NCI-H748 (cell line): ENCODE results near the gene KLK4.
"Not testable (repeated sequence)": the region's sequence is repeated elsewhere in the genome, so short reads cannot be mapped to it uniquely, and the experiment has no call there.

ENCODE experiments used
- DNase-seq: peaks from one replicate; lab custom pipeline; 2025; ENCODE audit not compliant: unreplicated experiment; lab: John Stamatoyannopoulos, UW

Gene KLK4

GRCh38 chr19:50916069-50916468 is 4.9 kb upstream of the KLK4 start:
- DNase-seq, result no peak

DNA sequence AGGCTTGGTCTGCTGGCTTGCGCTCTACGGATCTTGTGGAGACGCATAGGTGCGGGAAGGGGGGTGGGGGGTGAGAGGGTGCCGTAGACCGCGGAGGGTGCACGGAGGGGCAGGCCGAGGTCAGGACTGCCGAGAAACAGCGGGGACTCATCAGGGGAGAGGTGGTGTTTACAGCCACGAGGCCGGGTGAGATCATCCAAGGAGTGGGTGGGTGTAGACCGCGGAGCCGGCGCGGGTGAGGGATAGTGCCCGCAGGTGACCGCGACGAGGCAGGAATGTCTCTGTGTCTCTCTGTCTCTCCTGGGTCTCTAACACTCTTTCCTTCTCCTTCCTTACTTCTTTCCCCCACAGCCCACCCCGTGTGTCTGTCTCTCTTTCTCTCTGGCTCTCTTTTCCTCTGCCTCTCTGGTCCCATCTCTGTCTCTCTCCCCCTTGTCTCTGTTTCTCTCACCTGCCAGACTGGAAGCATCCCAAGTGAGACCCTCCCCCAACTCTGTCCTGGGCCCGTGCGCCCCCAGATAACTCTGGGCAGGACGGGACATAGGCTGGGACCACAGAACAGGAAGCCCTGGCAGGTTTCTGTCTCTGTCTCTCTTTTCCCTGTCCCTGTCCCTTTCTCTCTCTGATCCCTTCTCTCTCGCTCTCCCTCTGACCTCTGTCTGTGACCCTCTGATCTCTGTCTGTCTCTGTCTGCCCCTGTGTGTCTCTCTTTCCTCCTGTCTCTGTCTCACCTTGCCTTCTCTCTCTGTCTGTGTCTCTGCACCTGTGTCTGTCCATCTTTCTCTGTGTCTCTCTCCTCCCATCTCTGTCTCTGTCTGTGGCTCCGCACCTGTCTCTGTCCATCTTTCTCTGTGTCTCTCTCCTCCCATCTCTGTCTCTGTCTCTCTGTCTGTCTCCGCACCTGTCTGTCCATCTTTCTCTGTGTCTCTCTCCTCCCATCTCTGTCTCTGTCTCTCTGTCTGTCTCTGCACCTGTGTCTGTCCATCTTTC is 1.8 kb upstream of the KLK4 start:
- no peak for DNase-seq

DNA sequence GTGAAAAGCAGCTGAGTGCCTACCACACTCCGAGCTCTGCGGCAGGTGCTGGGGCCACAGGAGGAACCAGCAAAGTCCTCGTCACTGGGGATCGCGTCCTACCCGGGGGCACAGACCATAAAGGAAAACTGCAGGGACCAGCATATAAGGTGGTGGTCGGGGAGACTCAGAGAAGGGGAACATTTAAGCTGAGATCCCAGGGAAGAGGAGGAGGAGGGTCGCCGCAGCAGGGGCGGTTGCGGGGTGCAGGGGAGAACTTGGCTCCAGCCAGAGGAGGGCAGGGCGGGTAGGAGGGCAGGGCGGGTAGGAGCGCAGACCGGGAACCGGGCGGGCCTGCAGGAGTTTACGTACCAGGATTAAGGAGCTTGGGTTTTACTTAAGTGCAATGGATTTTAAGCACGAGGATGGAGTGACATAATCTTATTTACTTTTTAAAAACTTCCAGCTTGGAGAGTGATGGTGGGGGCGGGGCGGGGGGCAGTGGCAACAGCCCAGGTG is 956 bp upstream of the KLK4 start:
- DNase-seq, result no peak

GRCh38 chr19:50910722-50911121 is 473 bp downstream of the KLK4 start:
- no peak for DNase-seq

DNA sequence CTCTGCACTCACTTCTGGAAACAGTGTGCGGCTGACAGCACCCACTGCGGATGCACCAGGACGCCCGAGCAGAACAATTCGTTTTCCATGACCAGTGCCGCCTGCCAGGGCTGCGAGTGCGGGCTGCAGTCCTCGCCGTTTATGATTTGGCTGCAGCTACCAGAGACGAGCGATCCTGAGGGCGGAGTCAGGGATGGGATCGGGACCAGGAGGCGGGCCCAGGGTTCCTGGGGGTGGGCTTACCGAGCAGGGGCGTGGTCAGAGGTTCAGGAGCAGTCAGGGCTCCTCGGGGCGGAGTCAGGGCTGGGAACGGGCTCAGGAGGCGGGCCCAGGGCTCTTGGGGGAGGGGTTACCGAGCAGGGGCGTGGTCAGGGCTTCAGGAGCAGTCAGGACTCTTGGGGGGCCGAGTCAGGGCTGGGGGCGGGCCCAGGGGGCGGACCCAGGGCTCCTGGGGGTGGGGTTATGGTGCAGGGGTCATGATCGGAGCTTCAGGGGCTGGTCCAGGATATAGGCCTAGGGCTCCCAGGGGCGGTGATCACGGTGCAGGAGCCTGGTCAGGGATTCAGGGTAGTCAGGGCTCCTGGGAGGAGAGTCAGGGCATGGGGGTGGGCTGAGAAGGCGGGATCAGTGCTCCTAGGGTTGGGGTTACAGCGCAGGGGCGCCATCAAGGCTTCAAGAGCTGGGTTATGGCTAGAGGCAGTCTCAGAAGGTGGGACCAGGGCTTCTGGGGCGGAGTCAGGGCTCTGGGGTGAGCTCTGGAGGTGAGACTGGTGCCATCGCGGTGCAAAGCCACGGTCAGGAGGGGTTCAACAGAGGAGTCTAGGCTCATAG is 1.7 kb downstream of the KLK4 start:
- peak; percentile 69 for DNase-seq

- DNase-seq, result no peak
Measured at GRCh38 chr19:50908336-50908735, 2.9 kb downstream of the KLK4 start.

- DNase-seq, result peak; percentile 63
Measured at GRCh38 chr19:50906217-50906616, 5.0 kb downstream of the KLK4 start.

DNA sequence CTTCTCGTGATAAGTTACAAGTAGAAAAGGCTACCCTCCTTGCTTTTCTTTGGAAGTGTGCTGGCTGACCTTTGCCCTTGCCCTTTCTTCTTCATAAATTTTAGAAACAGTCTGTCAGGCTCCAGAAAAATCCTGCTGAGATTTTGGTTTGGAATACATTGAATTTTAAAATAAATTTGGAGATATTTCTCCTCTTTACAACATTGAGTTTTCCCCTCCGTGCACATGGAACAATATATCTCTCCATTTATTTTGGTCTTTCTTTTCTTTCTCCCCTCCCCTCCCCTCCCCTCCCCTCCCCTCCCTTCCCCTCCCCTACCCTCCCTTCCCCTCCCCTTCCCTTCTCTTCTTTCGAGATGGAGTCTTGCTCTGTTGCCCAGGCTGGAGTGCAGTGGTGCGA is 8.6 kb downstream of the KLK4 start:
- DNase-seq, result no peak

GRCh38 chr19:50899569-50899968 is 11.6 kb downstream of the KLK4 start:
- no peak for DNase-seq

- DNase-seq, result no peak
Measured at GRCh38 chr19:50898018-50898417, 13.2 kb downstream of the KLK4 start.

- no peak for DNase-seq
Measured at GRCh38 chr19:50897612-50898011, 13.6 kb downstream of the KLK4 start.

GRCh38 chr19:50897191-50897607 is 14.0 kb downstream of the KLK4 start:
- no peak for DNase-seq

- DNase-seq, result peak; percentile 36
Measured at GRCh38 chr19:50896591-50897190, 14.5 kb downstream of the KLK4 start.

DNA sequence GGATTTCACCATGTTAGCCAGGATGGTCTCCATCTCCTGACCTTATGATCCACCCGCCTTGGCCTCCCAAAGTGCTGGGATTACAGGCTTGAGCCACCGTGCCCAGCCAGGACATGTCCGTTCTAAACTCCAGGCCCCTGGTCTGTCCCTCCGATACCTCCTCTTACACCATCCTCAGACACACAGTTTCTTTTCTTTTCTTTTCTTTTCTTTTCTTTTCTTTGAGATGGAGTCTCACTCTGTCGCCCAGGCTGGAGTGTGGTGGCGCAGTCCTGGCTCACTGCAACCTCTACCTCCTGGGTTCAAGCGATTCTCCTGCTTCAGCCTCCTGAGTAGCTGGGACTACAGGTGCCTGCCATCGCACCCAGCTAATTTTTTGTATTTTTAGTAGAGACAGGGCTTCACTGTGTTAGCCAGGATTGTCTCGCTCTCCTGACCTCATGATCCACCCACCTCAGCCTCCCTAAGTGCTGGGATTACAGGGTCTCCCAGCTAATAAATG is 15.1 kb downstream of the KLK4 start:
- DNase-seq, result not testable (repeated sequence)

DNA sequence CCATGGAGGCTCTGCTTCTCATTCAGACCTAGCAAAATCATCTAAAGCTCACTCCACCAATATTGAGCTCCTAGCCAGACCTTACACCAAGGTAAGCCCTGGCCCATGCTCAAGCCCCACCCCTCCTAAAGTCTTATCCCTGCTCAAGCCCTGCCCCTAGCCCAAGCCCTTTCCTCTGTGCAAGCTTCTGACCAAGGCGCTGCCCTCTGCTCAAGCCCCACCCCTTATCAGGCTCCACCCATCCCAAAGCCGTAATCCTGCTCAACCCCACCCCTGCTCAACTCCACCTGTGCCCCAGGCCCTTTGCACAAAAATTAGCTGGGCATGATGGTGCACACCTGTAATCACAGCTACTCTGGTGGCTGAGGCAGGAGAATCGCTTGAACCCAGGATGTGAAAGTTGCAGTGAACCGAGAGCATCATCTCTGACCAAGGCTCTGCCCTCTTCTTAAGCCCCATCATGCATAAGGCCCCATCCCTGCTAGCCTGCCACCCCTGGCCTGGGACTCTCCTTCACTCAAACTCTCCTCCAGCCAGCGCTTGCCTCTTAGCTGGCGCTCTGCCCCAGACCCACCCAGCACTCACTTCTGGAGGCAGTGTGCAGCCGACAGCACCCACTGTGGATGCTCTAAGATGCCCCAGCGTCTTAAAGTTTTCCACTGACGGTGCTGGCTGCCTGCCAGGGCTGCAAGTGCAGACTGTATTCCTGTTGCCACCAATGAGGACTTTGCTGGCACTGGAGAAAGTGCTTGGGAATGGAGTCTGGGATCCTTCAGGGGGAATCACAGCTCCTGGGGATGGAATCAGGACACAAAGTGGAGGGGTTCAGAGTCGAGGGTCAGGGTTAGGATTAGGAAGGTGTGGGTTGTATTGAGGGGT is 16.5 kb downstream of the KLK4 start:
- DNase-seq, result no peak

DNA sequence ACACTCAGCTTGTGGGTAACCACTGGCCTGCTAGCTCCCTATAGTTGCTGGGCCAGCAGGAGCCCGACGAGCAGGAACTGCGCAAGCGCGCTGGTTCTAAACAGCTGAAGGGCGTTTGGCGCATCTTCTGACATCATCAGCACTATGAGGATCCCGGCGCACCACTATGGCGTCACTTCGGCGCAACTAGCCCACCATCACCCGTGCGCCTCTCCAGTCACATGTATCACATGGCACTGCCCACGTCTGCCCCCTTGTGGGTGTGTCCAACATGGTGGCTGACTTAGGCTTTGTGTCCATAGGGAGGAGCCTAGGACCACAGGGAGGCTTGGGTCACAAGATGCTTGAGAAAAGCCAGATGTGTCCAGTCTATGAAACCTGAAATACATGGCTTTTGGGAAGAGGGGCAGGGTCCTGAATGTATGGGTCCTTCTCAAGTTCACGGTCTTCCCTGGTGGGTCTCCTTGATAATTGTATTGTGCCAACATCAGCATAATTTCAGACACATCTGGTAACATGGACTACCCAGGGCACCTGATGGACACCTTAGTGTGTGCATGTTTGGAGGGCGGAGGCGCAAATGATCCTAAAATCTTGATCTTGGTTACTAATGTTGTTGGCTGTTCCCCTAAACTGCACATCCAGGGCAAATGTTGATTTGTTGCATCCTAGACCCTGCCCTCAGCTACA is 18.0 kb downstream of the KLK4 start:
- peak; percentile 61 for DNase-seq

GRCh38 chr19:50891253-50891625 is 20.0 kb downstream of the KLK4 start:
- no peak for DNase-seq

DNA sequence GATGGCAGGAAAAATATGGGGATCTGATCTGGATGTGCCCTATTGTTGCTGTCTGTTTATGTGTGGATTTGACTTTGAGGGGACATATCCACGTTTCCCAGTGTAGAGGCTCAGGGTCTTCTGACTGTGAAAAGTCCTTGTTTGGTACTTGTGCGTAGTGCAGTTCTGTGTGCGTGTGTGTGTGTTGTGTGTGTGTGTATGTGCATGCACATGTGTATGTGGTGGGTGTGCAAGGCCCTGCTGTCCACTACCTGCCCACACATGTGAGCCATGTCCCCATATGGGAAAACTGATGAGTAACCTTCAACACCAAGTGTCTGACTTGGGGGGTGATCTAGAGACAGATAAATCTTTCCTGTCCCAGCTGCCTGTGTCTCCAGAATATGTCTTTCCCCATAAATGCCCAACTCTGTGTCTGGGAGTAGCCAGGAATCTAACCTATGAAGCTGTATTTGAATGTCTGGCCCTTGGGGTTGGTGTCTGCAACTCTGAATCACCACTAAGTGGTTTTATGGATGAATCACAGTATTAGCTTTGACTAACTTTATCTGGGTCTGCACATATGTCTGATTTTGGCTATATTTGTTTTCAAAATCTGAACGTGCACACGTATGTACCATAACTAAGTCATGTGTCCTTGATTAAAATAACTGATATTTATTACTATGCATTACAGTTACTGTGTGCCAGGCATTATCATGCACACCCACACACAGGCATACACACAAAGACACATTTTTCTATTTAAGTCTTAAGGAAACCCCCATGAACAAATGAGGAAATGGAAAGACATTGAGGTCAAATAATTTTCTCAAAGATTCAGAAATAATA is 20.6 kb downstream of the KLK4 start:
- DNase-seq, result no peak

DNA sequence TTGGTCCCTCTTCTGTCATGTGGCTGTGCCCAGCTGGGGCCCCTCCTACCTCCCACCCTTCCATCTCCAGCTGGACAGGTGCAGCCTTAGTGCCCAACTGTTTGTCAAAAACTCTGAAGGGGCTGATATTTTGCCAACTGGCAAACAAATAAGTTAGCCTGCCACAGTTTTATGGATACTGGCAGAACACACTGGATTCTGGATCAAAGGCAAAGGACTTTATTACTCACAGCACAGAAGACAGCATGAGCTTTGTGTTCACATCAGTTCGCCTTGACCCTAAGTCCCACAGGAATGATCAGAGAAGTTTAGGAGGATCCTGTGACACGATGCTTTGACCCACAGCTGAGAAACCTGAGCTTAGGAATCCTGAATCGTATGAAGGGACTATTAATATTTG is 21.6 kb downstream of the KLK4 start:
- no peak for DNase-seq
